ENCODE results near the gene TMEM63C. TPM values are rescaled to one million over a fixed set of nuclear protein-coding genes. Genes with fewer than 3 reads are reported as not detected.
"Not testable (repeated sequence)": the region's sequence is repeated elsewhere in the genome, so short reads cannot be mapped to it uniquely, and the experiment has no call there.

TMEM63C gene
- polyA plus RNA-seq, 1 donor, result 0.67 TPM

DNA sequence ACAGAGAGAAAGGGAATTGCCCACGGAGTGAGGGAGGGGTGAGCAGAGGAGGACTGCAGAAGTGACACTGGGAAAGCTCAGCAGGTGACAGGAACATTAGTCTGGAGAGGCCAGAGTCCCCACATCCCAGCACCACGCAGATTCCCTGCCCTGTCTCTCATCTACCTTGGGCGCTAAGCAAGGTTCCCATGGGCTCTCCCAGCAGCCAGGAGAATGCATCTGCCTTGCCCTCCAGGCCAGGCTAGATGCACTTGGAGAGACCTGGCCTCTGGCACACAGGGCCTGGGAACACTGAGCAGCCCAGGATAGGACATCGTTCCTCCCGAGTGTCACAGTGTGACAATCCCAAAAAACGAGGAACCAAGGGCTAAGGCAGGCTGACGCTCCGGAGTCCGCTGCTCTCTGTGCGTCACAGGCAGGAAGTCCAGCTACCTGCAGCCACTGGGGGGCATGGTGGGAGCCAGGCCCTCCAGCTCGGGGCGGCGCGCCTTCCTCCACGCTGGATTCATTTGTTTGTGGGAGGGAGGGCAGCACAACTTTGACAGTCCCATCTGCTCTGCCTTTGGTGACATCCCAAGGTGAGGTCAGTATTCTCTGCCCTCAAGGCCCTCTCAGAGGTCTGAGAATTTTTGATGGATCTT, 94.8 kb downstream of the TMEM63C start:
- DNase-seq (ENCODE audit: low read depth), result no peak

DNA sequence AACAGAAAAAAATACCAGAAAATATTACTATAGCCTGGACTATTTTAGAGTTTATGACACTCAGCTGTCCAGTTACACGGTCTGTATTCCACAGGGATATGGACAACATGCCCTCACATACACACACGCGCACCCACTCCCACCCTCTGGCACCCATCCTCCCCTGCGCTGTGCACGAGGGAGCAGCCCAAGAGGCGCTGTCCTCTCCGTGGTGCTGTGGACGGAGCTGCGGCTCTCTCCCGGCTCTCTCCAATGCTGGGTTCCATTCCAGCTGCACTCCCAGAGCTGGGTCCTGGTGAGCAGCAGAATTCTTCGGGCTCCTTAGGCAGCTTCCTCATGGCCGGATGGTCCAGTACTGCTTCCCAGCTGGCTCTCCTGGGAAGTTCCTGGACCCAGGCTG, 95.4 kb downstream of the TMEM63C start:
- DNase-seq (ENCODE audit: low read depth), result no peak

DNA sequence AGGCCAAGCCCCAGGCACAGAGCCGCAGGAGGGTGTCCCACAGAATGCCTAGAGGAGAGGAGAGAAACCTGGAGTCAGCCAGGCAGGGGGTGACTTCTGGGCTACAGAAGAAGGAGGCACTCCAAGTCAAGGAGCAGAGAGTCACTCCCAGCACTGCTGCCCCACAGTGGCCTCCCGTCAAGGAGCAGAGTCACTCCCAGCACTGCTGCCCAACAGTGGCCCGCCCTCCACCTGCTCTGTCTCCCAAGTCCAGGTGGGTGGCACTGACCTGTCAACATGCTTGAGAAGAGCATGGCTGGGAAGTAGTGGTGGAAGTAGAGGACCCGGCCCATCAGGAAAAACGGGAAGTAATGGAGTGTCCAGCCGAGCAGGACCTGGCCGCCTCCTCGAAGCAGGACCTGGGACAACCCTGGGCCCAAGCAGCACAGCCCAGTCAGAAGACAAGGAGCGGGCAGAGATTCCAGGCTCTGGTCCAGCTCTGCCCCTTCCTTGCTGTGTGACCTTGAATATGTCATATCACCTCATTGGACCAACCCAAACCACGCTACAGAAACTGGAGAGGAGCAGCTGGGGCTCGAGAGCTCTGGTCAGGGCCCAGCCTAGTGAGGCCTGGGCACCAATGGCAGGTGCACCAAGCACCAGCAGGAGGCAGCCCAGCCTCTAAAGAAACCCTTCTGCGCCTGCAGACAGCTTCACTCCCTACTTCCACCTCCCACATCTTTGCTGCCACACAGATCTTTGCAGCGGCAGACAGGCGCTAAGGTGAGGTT, 97.0 kb downstream of the TMEM63C start:
- no peak for DNase-seq (ENCODE audit: low read depth)

DNA sequence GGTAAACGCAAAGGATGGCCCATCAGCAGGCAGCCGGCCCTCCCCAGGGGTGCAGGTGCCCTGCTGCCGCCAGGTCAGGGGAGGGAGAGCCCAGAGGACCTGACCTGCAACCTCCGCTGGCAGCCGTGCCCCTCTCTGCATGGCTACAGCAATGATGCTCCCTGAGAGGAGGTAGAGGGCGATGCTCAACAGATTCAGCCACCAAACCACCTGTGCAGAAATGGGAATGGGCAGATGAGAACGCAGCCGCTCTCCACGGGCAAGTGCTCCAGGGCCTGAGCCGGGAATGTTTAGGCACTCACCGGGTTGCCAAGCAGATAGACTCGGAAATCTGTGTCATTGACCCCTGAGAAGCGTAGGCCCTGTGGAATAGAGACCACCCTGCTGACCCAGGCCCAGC, 98.1 kb downstream of the TMEM63C start:
- DNase-seq (ENCODE audit: low read depth), result no peak

DNA sequence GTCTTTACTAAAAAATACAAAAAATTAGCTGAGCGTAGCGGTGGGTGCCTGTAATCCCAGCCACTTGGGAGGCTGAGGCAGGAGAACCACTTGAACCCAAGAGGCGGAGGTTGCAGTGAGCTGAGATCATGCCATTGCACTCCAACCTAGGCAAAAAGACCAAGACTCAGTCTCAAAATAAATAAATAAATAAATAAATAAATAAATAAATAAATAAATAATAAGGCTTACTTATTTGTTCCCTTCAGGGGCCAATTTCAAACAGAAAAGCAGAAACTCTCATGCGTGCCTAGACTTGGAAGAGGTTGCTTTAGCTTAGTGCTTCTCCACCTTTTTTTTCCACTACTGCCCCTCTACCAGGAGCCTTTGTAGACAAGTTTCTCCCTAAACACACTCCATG, 99.3 kb downstream of the TMEM63C start:
- DNase-seq (ENCODE audit: low read depth), result not testable (repeated sequence)

DNA sequence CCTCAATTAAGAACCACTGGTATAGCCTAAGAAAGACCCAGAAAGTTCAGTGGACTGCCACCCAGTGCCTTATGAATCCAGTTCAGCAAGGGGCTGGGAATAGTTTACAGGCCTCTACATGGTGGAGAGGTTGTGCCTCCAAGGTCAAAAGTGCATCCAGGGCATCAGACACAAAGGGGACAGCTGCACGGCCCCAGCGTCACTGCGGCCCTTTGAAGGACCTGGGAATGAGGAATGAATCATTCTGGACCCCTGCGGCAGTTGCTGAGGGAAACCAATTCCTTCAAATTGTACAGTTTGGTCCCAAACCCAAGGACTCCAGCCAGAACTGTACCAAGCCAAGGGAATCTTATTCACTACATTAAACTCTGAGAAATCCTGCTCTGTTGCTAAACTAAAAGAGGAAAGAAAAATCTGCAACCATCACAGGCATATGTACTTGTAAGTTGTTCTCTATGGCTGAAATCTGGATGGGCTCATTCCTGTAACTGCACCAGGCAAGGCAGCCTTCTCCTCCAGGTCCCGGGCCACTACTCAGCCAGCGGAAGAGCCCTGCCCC, 100.3 kb downstream of the TMEM63C start:
- DNase-seq (ENCODE audit: low read depth), result no peak

DNA sequence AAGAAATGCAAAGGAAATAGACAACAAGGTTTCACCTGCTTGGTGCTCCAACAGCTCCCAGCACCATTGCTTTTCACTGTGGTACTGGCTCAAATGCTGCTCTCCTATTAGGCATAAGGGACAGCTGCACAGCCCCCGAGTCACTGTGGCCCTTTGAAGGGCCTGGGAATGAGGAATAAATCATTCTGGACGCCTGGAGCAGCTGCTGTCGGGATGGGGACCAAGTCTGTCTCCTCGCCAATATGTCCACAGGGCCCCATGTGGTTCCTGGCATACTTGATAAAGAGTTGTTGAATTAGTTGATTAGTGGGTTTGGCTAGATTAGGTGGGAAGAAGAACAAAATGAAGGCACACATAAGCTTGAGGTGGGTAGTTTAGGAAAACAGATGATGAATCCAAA, 102.5 kb downstream of the TMEM63C start:
- DNase-seq (ENCODE audit: low read depth), result no peak

DNA sequence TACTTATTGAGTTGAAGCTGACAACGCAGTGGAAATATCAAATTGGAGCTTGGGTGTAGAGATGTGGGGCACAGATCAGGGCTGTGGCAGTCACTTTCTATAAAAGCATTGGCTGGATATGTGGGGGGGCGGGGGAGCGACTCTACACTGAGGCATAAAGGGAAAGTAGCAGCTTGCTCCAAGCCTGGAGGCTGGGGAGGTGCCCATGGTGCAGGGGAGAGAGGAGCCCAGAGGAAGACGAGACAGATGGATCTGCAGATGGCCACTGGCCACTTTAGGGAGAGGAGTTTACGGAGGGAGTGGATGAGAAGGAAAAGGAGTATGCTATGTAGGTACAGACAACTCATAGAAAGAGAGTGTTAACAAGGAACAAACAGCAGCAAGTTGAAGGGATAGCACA, 102.9 kb downstream of the TMEM63C start:
- DNase-seq (ENCODE audit: low read depth), result no peak

DNA sequence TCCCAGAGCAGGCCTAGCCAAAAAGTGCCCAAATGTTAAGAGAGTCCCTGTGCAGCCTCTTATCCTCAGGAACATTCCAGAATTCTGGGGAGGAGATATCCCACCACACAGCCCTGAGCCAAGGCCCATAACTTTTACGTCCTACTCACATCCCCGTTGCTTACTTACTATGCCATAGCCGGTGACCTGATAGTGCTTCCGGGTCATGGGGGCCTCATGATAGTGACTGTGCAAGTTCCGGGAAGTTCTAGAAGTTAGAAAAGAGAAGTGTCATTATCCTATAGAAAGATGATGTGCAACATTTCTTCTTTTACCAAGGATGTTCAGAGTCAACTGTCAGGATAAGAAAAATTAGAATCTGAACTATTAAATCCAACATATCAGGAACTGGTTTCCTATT, 105.0 kb downstream of the TMEM63C start:
- DNase-seq (ENCODE audit: low read depth), result no peak

DNA sequence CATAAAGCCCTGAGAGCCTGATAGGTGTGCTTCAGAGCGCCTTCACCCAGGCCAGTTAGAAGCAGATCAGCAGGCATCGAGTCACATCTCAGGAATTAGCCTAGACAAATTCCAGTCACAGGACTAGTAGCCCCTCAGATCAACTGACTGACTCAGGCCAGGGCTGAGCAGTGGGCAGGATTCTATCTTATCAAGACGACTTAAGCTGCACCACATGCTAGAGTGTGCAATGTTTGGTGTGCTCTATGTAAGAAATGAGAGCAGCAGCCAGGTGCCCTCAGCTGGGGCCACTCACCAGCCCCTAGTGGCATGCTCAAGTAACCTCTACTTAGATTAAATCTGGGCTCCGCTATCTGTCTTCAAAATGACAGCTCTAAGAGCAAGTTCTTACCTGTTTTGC, 109.1 kb downstream of the TMEM63C start:
- no peak for DNase-seq (ENCODE audit: low read depth)

DNA sequence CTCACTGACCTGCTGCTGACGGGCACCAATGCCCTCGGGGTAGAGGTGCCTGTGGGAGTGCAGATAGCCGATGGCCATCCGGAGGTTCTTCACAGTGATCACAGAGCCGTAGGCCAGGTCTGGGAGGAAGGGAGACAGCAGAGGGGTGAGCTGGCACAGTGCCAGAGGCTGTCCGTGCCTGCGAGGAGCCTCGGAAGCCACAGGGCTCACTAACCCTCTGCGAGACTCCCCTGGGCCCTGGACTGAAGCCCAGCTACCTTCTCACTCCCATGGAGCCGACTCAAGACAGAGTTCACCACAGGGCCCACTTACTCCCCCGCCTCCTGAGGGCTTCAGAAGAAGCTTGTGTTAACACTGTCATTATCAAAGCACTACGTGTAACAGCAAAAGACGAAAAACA, 114.6 kb downstream of the TMEM63C start:
- DNase-seq (ENCODE audit: low read depth), result no peak

DNA sequence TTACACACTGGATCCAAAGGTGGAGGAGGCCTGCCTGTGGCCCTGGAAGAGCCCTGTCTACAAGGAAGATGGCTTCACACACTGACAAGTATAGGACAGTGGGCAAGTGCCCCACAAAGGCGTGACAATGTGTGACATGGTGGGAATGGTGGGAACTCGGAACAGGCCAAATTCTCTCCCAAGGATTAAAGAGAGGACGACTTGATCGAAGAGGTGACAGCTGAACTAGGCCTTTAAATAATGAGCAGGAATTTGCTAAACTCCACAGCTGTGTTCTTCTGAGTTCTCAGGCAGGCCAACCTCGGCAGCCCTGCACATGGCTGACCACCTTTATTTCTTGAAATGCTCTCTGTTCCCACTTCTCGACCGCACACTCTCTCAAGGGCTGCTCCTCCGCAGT, 115.3 kb downstream of the TMEM63C start:
- DNase-seq (ENCODE audit: low read depth), result no peak

DNA sequence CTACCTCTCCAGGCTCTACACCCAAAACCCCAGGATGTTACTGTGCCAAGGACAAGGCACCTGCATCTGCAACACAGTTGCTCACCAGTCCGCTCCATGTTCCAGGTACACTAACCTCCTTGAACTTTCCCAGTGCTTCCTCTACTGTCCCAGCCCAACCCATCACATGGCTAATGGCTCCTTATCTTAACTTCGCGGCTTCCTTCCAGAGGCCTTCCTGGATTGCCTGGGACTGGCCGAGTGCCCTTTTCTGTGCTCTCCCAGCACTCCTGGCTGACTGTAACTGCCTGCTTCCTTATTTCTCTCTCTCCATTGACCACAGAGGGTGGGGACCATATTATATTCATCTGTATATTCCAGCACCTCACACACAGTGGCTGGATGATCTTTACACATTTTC, 118.2 kb downstream of the TMEM63C start:
- DNase-seq (ENCODE audit: low read depth), result no peak

DNA sequence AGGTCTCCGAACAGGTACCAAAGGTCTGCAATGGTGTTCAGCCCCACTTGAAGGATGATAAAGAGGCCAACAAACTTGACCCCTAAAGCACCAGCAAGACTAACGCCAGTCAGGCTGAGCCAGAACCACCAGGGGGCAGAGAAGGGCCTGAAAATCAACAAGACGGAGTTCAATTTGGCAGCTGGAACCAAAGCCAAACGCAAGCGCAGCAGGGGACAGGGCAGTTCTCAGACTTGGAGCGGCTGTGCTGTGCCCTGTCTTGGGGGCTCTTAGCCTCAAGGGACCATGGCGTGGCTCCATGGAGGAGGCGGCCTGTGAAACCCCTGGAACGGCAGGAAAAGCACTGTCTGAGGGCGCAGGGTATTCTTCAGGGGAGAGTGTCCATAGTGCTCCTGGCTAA, 119.5 kb downstream of the TMEM63C start:
- peak; percentile 54 for DNase-seq (ENCODE audit: low read depth)

DNA sequence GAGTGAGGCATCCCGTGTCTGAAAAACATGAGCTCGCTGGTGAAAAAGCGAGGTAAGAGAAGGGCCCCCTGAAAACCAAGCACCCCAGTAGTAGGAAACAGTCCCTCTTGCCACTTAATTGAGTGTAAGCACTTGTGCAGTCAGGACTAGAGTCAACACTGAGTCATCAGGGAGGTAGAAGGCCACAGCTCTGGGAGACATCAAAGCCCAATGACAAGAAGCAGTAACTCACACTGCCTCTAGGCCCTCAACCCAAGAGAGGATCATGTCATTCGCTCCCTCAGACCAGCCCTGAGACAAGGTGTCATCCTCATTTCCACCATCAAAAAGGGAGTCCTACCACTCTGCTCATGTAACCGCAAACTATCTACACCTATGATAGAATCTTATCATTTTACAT, 121.3 kb downstream of the TMEM63C start:
- DNase-seq (ENCODE audit: low read depth), result no peak

DNA sequence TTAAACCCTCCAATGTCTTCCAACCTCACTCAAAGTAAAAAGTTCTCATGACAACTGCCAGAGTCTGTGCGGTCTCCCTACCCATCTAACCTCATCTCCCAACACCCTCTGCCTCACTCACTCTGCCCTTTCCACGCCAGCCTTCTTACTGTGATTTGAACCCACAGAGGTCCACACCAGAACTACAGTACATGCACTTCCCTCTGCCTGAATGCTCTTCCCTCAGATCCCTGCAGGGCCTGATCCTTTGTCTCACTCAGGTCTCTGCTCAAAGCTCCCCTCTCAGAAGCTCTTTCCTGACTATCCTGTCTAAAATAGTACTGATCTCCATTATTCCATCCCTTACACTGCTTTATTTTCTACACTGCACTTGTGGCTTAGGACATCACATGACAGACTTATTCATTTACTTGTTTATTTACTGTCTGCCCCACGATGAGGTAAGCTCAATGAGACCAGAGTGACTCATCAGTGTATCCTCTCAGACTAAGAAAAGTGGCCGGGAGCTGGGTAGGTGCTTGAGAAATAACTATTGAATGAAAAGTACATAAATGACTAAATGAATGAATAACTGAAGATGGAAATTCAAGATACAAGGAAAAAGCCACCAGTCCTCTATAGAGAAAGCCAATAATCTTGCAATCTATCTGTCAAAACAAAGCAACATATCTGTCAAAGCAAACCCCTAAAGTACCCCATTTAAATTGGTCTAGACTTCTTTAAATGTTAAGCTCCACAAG, 122.0 kb downstream of the TMEM63C start:
- no peak for DNase-seq (ENCODE audit: low read depth)

DNA sequence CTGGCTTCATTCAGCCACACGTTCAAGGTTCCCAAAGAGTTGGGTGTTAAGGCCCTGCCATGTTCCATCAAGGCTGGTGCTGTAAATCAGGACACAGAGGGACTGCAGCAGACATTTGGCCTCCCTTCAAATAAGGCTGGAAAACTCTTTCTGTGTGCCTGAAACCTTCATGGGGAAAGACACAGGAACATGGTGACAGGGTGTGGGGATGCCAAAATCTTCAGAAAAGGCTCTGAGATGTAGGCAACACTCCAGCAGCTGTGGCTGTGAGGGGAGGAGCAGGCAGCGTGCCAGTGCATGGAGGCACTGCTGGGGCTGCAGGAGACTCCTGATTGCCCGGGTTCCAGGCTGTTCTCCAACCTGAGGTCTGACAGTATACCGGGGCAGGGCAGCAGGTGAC, 124.1 kb downstream of the TMEM63C start:
- no peak for DNase-seq (ENCODE audit: low read depth)

DNA sequence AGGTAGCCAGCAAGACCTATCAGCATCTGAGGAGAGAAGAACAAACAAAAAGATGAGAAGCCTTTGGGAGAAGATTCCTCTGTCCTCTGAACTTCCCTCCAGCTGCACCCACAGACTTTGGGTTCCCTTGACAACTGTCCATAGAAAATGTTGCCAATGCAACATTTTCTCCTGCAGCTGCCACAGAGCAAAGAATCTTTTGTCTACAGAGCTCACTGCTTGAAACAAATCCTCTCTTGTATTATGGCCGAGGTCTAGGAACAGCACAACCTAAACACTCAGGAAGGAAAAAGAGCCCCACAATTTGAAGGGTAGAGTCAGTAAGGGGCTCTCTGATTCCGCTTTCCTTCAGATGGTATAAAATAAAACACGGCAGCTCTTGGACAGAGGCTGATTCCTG, 124.8 kb downstream of the TMEM63C start:
- DNase-seq (ENCODE audit: low read depth), result no peak

DNA sequence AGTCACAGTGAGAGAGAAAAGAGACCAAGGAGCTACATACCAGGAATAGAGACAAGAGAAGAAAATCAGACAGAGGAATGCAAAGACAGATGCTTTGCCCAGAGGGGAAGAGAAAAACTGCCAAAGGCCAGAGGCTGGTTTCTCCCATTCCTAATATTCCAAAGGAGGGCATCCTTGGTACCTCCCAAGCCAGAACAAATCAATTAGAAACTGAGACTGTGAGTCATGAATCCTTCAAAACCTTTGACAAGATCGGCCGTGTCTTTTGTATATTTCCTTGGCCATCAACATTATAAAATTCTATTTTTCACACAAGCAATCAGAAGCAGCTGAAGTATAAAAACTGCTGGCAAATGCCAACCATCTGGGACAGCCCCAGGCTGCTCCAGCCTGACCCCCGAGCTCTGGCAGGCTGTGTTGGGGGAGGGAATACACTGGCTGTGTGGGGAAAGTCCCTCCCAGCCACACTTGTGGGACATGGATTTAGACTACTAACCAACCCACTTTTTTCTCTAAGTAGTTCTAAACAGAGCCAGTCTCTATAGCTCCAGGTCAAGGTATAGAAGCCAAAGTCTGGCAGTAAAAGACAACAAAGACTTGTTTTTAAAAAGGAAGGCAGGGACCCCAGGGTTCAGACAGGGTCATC, 125.4 kb downstream of the TMEM63C start:
- DNase-seq (ENCODE audit: low read depth), result no peak

All from forelimb muscle (tissue), 1 donor.